ENCODE results near the gene TBCD.
"Not testable (repeated sequence)": the region's sequence is repeated elsewhere in the genome, so short reads cannot be mapped to it uniquely, and the experiment has no call there.

TBCD gene

DNA sequence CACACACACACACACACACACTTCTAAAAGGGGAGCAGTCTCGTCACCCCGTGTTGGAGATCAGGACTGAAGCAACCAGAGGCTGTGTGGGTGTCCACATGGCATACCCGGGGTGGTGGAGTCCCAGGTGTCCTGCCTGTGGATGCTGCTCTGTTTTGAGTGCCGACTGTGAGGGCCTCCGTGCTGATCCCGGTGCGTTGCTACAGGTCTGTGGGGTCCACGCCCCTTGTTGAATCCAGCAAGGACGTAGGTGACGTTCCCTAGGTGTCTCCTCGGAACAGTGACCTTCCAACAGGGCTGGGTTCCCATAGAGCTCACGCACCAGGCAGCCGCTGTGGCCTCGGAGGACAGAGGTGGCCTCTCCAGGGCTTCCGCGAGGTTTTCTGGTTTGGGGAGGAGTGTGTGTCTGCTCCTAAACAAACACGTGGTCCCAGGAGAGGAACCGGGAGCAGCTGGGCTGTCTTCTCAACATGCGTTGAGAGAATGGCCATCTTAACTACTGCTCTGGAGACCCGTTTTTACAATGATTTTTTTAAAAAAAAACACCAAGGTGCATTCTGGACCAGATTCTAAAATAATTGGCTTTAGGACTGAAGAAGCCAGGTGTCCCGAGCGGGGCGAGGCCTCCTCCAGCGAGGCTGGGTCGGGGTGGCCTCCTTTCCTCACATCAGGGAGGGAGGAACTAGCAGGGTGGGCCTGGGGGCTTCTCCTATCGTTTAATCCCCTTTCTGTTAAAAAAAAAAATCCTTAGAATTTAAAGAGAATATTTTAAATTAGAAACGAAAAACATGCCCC lies 188.6 kb downstream of the TBCD start:
- no peak for DNase-seq (ENCODE audit: low read depth)

- DNase-seq (ENCODE audit: low read depth): no peak
These were observed 189.4 kb downstream of the TBCD start for GRCh38 chr17:82941021-82942001.

DNA sequence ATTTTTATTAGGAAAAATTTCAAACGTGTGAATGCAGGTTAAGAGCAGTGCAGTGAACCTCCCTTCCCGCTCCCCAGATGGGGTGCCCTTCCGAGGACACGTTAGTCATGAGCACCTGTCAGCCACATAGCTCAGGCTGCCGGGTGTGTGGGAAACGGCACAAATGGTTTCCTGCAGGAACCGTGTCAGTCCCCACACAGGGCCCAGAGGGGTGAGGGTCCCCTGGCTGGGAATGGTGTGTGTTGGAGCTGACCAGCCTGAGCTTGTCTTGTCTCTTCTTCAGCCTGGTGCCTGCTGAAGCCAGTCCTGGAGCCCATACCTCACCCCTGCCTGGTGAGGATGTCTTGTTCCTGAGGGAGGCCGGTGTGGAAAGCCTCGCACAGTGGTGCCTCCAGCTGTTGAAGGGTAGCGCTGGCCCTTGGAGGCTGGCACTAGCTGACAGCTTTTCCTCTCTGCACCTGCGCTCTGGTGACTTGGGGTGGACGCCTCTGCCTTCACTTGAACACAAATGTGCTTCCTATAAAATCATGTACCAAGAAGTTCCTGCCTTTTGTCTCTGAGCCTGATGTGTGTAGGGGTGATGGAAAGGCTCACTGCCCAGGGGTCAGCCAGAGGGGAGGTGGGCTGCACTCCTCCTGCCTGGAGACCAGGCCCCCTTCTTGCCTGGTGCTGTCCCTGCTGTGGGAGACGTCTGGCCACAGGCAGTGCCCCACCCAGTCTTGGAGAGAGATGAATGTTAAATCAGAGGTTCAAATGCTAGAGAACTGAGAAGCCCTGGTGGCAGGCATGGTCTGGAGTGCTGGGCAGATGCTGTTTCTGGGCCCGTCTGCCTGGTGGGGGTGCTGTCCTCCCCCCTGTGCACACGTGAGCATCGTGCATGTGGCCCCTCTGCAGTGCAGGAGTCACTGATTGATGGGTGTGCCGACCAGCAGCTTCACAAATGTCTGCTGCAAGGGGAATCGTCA lies 190.6 kb downstream of the TBCD start:
- no peak for DNase-seq (ENCODE audit: low read depth)

- no peak for DNase-seq (ENCODE audit: low read depth)
These were observed 191.5 kb downstream of the TBCD start for GRCh38 chr17:82943339-82943738.

GRCh38 chr17:82943751-82944150 lies 191.9 kb downstream of the TBCD start:
- no peak for DNase-seq (ENCODE audit: low read depth)

GRCh38 chr17:82944990-82945389 lies 193.1 kb downstream of the TBCD start:
- no peak for DNase-seq (ENCODE audit: low read depth)

DNA sequence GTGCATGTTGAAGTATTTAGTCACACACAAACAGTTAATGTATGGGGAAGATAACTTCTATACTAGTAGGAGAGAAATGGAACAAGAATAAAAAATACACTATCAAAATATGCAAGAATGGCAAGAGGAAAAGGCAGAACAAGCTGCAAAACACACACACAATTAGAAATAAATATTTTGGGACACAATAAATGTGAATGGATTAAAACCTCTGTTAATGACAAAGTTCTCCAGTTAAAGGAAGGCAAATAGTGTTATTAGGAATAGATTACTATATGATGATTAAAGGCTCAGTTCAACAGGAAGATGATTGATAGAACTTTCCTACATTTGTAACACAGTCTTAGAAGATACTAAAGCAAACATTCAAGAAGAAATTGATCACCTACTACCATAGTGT lies 194.2 kb downstream of the TBCD start:
- no peak for DNase-seq (ENCODE audit: low read depth)

DNA sequence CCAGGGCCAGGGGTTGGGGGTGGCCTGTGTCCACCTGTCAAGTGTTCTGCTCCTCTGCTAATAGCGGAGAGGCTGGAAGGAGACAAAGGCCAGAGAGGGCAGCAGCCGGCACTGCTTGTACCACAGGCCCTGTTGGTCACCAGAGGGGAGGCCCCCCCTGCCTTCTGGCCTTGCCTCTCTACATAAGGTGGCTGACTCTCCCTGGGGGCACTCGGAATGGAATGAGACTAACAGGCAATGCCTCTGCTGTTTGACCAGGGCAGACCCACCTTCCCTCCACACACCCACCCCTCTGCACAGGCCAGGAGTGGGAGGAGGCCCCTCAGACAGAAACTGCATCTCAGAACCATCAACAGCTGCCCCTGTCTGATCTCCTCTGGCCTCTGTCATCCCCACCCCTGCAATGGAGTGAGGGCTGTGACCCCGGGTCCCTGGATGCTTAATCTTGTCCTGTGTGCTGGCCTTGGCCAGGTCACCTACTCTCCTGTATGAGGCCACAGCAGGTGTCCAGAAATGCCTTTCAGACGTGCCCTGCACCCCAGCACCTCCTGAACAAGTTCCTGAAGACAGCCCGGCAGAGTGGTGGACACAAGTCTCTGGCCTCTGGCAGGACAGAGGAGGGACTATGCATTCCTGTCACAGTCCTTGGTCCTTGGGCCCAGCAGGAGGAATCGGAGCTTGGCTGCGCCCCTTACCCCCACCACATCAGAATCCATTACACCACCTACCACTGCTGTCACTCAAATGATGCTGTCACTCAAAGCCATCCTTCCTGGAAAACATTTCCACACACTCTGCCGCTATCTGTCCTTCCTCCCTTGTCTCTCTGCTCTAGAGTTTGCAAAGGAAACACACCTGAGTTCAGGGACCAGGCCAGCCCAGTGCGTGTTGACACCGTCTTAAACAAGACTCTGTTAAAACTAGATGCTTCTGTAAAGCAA lies 195.5 kb downstream of the TBCD start:
- no peak for DNase-seq (ENCODE audit: low read depth)

DNA sequence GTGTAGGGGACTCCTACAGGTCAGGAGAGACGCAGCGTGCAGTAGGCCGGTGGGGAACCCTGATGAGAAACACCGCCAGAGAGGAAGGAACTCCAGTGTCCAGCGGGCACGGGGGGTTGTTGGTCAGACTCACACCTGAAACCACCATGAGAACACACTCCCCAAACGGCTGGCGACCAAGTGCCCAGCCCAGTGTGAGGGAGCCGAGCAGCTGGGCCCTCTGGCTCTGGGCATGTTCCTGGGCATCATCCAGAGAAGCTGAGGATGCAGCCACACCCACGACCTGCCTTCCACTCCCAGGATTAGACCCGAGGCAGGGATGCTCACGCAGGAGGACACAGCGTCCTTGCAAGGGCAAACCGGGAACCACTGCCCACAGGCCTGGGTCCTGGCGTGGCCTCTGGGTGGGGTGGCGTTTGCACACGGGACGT lies 196.2 kb downstream of the TBCD start:
- no peak for DNase-seq (ENCODE audit: low read depth)

DNA sequence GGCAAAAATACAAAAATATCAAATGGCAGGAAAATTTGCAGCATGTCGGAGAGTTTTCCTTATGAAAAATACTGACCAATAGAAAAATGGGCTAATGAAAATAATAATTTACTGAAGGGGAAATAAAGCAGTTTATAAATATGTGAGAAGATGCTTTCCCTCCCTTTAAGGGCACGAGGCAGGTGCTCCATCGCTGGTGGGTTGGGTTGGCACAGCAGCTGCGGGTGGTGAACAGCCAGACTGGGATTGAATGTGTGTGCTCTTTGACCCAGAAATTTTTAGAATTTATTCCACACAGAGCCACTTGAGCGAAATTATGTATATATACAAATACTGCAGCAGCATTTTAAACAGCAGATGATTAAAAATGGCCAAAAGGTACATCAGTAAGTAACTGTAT lies 197.1 kb downstream of the TBCD start:
- no peak for DNase-seq (ENCODE audit: low read depth)

- no peak for DNase-seq (ENCODE audit: low read depth)
These were observed 197.5 kb downstream of the TBCD start for GRCh38 chr17:82949361-82949760.

DNA sequence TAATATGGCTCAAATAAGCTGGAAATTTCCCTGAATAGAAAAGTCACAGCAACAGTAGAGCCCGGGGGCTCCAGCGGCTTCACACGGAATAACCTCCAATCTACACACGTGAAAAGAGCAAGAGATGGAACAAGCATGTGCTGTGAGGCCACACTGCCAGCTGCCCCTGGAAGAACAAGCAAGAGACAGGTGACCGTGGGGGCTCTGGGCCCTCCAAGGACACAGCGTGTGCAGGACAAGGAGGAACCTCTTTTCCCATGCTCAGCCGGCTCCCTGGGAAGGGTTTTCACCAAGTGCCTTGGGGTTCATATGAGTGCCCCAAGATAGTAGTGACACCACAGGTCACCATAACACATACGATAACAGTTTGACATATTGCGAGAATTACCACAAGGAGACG lies 198.1 kb downstream of the TBCD start:
- DNase-seq (ENCODE audit: low read depth): no peak

GRCh38 chr17:82950525-82951102 lies 198.7 kb downstream of the TBCD start:
- DNase-seq (ENCODE audit: low read depth): no peak

GRCh38 chr17:82952019-82952418 lies 200.2 kb downstream of the TBCD start:
- no peak for DNase-seq (ENCODE audit: low read depth)

GRCh38 chr17:82955106-82955505 lies 203.2 kb downstream of the TBCD start:
- not testable (repeated sequence) for DNase-seq (ENCODE audit: low read depth)

DNA sequence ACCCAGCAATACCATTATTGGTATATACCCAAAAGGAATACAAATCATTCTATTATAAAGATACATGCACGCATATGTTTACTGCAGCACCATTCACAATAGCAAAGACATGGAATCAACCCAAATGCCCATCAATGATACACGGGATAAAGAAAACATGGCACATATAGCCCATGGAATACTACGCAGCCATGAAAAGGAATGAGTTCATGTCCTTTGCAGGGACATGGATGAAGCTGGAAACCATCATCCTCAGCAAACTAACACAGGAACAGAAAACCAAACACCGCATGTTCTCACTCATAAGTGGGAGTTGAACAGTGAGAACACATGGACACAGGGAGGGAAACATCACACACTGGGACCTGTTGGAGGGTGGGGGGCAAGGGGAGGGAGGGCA lies 203.8 kb downstream of the TBCD start:
- DNase-seq (ENCODE audit: low read depth): not testable (repeated sequence)

GRCh38 chr17:82956146-82956725 lies 204.4 kb downstream of the TBCD start:
- no peak for DNase-seq (ENCODE audit: low read depth)

DNA sequence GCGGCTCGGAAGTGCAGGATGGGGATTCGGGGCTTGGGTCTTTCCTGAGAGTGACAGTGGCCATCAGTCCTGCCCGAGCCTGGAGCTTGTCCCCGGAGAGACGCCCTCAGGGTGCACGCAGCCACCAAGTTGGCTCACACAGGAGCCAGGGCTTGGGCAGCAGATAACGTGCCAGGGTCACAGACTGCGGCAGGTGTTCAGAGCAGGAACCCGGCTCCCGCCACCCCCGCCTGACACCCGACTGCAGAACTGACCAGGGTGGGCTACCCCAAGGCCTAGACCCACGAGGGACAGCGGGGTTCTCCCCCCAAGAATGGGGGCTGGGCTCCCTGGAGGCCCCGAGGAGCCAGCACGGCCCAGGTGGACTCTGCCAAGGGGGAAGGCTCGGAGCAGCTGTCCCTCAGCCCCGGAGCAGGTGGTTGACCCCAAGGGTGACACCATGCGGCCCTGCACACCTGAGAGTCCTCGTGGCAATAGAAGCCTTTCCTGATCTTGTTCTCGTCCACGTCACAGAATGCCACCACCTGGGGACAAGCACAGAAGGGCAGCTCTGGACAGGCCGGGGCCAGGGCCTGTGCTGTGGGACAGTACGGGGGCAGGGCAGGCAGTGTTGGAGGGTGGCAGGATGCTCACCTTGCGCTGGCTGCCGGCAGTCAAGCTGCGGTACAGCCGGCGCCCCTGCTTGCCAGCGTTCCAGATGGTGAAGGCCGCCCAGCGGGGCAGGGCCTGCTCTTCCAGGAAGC lies 205.0 kb downstream of the TBCD start:
- DNase-seq (ENCODE audit: low read depth): no peak

- no peak for DNase-seq (ENCODE audit: low read depth)
These were observed 205.6 kb downstream of the TBCD start for GRCh38 chr17:82957469-82957795.
